Measurements from ENCODE around the gene CD300LB.

The CD300LB gene

GRCh38 chr17:74485022-74485743, 46.1 kb downstream of the CD300LB start:
- Mint-ChIP-seq H3K36me3 (peaks cover 37% of the 10 kb centered on the region), H3K4me3 (no peak overlapping the region), H3K9me3 (peaks cover 3% of the 10 kb centered on the region), H3K4me1 (peaks cover 12% of the 10 kb centered on the region), H3K27me3 (peaks cover 72% of the 10 kb centered on the region), H3K27ac (no peak overlapping the region)
- CTCF ChIA-PET, result interaction anchor here (1.9 kb wide), 1 partner anchor 28 kb away, joined by 7 read pairs; no protein-coding TSS in a partner anchor
- no peak for DNase-seq

DNA sequence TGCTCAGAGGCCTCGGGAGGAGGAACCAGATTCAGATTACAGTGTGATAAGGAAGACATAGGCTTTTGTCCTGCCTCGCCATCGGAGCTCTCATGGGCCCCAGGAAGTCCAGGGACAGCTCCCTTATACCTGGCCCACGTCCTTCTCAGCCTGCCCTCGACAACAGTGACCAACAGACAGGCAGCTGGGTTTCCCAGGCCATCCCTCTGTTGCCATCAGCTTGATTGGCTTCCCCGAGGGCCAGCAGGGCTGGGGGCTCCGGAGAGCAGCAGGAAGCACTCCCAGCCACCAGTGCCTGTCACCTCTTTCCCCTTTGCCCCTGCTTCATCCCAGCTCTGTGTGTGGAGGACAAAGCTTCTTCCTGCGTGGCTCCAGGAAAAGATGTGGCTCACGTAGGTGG, 47.2 kb downstream of the CD300LB start:
- Mint-ChIP-seq H3K4me3 (no peak overlapping the region), H3K27ac (no peak overlapping the region), H3K27me3 (peaks cover 66% of the 10 kb centered on the region), H3K4me1 (peaks cover 24% of the 10 kb centered on the region), H3K36me3 (peaks cover 40% of the 10 kb centered on the region), H3K9me3 (peaks cover 1% of the 10 kb centered on the region)
- no peak for DNase-seq
- CTCF ChIA-PET, result interaction anchor here (1.9 kb wide), 1 partner anchor 27 kb away, joined by 7 read pairs; no protein-coding TSS in a partner anchor

DNA sequence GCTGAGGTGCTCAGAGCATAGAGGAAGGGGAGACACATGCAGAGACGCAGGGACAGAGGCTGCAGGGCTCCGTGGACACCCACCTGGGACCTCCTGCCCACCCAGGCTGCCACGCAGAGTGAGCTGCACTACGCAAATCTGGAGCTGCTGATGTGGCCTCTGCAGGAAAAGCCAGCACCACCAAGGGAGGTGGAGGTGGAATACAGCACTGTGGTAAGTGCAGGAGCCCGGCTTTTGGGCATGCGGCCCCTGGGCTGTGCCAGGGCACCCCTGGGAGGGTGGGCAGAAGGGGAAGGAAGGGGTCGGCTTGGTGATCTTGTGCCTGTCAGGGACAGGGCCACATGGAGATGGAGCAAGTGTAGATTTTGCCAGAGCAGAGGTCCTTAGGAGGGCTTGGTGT, 49.7 kb downstream of the CD300LB start:
- Mint-ChIP-seq H3K4me1 (peaks cover 44% of the 10 kb centered on the region), H3K9me3 (peaks cover 13% of the 10 kb centered on the region), H3K27me3 (peaks cover 55% of the 10 kb centered on the region), H3K27ac (no peak overlapping the region), H3K4me3 (no peak overlapping the region), H3K36me3 (peaks cover 52% of the 10 kb centered on the region)
- CTCF ChIA-PET, result interaction anchor here (0.8 to 1.6 kb wide), 2 partner anchors 25 to 113 kb away, joined by 3 read pairs; no protein-coding TSS in a partner anchor
- no peak for DNase-seq

GRCh38 chr17:74480290-74480689, 51.0 kb downstream of the CD300LB start:
- Mint-ChIP-seq H3K27ac (no peak overlapping the region), H3K4me3 (no peak overlapping the region), H3K4me1 (peaks cover 46% of the 10 kb centered on the region), H3K36me3 (peaks cover 65% of the 10 kb centered on the region), H3K27me3 (peaks cover 49% of the 10 kb centered on the region), H3K9me3 (peaks cover 24% of the 10 kb centered on the region)
- no peak for DNase-seq
- CTCF ChIA-PET, result interaction anchor here (0.9 to 1.7 kb wide), 3 partner anchors 21 to 112 kb away, joined by 3 to 4 read pairs (median 4); partner anchors contain the start of gene GPR142

DNA sequence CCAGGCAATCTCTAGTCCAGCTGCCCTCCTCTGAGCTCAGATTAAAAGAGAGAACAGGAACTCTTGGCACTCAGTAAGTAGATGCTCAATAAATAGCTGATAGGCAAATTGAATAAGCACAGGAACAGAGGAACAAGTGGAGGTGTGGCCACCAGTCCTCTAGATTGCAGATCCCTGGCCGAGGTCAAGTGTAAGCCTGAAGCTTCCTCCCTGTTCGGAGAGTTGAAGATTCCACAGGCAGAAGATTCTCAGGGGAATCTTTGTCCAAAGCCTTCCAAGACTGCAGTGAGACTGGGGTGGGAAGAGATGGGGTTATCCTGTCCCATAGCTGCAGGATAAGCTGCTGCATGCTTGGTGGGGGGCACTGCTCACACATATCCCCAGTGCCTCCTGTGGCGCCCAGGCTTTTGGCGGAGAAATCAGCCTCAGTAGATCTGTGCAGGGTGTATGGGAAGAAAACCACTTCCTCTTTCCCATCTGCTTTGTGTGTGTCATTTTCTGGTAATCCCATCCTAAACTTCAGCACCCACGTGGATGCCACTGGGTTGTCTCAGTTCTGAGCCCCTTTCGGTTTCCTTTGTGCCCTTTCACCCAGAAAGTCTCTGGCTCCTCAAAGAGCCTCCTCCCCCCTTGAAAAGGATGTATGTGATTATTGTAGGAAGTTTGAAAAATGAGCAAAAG, 52.7 kb downstream of the CD300LB start:
- CTCF ChIA-PET, result interaction anchor here (0.9 to 1.1 kb wide), 3 partner anchors 9 to 28 kb away, joined by 3 read pairs; no protein-coding TSS in a partner anchor
- peaks cover 61% of the 10 kb centered on the region for H3K4me1 Mint-ChIP-seq
- H3K27me3 Mint-ChIP-seq, result peaks cover 44% of the 10 kb centered on the region
- H3K4me3 Mint-ChIP-seq, result peak overlapping the region; percentile 49
- peaks cover 38% of the 10 kb centered on the region for H3K9me3 Mint-ChIP-seq
- DNase-seq, result peak; percentile 59
- H3K36me3 Mint-ChIP-seq, result peaks cover 74% of the 10 kb centered on the region
- H3K27ac Mint-ChIP-seq, result peak overlapping the region; percentile 78

GRCh38 chr17:74477411-74477810, 53.9 kb downstream of the CD300LB start:
- Mint-ChIP-seq H3K4me1 (peaks cover 65% of the 10 kb centered on the region), H3K27me3 (peaks cover 33% of the 10 kb centered on the region), H3K4me3 (no peak overlapping the region), H3K27ac (no peak overlapping the region), H3K9me3 (peaks cover 40% of the 10 kb centered on the region), H3K36me3 (peaks cover 78% of the 10 kb centered on the region)
- CTCF ChIA-PET, result no interaction called here
- no peak for DNase-seq

GRCh38 chr17:74475189-74475588, 56.1 kb downstream of the CD300LB start:
- Mint-ChIP-seq H3K27me3 (peaks cover 22% of the 10 kb centered on the region), H3K27ac (no peak overlapping the region), H3K9me3 (peaks cover 40% of the 10 kb centered on the region), H3K4me1 (peaks cover 71% of the 10 kb centered on the region), H3K36me3 (peaks cover 82% of the 10 kb centered on the region), H3K4me3 (no peak overlapping the region)
- DNase-seq, result no peak
- CTCF ChIA-PET, result interaction anchor here (0.8 to 1.4 kb wide), 3 partner anchors 18 to 94 kb away, joined by 3 to 4 read pairs (median 3); no protein-coding TSS in a partner anchor

DNA sequence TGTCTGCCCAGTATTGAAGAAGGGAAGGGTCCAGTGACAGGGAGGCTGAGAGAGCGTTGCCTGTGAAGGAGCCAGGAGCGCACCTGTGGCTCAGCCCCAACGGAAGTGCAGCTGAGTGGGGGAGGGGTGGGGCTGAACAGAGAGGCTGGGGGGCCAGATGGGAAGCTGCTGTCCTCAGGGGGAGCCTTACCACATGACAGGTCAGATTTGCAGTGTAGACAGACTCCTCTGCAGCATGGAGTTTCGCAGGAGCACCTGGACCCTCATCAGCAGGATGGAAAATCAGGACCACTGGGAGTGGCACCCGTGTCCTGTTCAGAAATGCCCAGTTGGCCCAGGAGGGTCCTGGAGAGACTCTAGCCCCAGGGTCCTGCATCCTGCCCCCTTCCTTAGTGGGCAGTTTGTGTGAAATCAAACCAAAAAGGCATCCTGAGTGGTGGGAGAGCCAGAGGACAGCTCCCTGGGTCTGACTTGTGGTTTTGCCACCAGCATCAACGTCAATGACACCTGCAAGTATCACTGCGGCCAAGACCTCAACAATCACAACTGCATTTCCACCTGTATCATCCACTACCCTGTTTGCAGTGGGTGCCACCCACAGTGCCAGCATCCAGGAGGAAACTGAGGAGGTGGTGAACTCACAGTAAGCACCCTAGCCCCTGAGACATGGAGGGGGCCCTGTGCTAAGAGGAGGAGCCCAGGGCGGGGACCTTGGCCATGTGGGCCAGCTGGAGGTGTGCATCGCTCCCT, 57.1 kb downstream of the CD300LB start:
- CTCF ChIA-PET, result interaction anchor here (1.3 kb wide), 1 partner anchor 17 kb away, joined by 4 read pairs; no protein-coding TSS in a partner anchor
- peak overlapping the region; percentile 7 for H3K4me3 Mint-ChIP-seq
- H3K36me3 Mint-ChIP-seq, result peaks cover 80% of the 10 kb centered on the region
- peak; percentile 53 for DNase-seq
- H3K9me3 Mint-ChIP-seq, result peaks cover 40% of the 10 kb centered on the region
- H3K27ac Mint-ChIP-seq, result peak overlapping the region; percentile 9
- peaks cover 23% of the 10 kb centered on the region for H3K27me3 Mint-ChIP-seq
- H3K4me1 Mint-ChIP-seq, result peaks cover 67% of the 10 kb centered on the region

GRCh38 chr17:74473294-74473693, 58.0 kb downstream of the CD300LB start:
- no peak for DNase-seq
- peaks cover 60% of the 10 kb centered on the region for H3K4me1 Mint-ChIP-seq
- H3K4me3 Mint-ChIP-seq, result no peak overlapping the region
- peaks cover 23% of the 10 kb centered on the region for H3K27me3 Mint-ChIP-seq
- H3K9me3 Mint-ChIP-seq, result peaks cover 37% of the 10 kb centered on the region
- H3K36me3 Mint-ChIP-seq, result peaks cover 72% of the 10 kb centered on the region
- no peak overlapping the region for H3K27ac Mint-ChIP-seq
- CTCF ChIA-PET, result no interaction called here

- Mint-ChIP-seq H3K36me3 (peaks cover 68% of the 10 kb centered on the region), H3K27ac (no peak overlapping the region), H3K4me1 (peaks cover 56% of the 10 kb centered on the region), H3K9me3 (peaks cover 36% of the 10 kb centered on the region), H3K4me3 (no peak overlapping the region), H3K27me3 (peaks cover 20% of the 10 kb centered on the region)
- DNase-seq, result no peak
- CTCF ChIA-PET, result interaction anchor here (1.6 kb wide), 1 partner anchor 16 kb away, joined by 4 read pairs; no protein-coding TSS in a partner anchor
These were observed 58.4 kb downstream of the CD300LB start for GRCh38 chr17:74472890-74473289.

DNA sequence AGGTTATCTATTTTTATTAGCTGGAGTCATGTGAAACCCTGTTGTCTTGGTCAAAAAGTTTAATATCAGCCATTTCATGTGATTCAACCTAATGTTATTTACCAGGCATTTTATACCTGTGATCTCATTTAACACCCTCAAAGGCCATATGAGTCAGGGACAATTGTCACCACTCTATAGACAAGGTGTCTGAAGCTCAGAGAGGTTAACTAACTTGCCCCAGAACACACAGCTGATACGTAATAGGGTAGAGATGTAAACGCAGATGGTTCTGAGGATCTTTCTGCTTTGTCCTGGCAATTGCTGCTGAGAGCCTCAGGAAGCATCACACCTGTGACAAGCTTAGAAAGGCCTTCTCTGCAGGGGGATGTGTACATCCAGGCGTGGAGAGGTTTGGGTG, 59.9 kb downstream of the CD300LB start:
- Mint-ChIP-seq H3K4me3 (no peak overlapping the region), H3K4me1 (peaks cover 52% of the 10 kb centered on the region), H3K9me3 (peaks cover 25% of the 10 kb centered on the region), H3K36me3 (peaks cover 61% of the 10 kb centered on the region), H3K27me3 (peaks cover 29% of the 10 kb centered on the region), H3K27ac (peak overlapping the region; percentile 64)
- DNase-seq, result no peak
- CTCF ChIA-PET, result interaction anchor here (1.1 to 1.6 kb wide), 2 partner anchors 13 to 15 kb away, joined by 4 to 5 read pairs; no protein-coding TSS in a partner anchor
